ENCODE data around the gene TMC7.

The TMC7 gene

GRCh38 chr16:19110537-19111360 is 127.0 kb downstream of the TMC7 start:
- in situ Hi-C loops (cut with MboI; ENCODE audit: low sequenced_read_pairs), result no loop called here

DNA sequence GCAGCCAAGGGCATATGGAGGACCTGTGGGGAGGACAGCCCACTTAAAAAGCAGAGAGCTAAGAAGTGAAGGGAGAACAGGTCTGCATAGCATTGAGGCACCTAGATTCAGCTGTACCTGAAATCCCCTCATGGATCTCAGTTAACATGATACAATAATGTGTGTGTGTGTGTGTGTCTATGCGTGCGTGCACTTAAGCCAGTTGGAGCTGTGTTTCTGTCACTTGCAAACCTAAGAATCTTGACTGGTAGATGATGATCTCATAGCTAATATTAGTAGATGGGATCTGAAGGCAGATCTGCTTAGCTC is 128.3 kb downstream of the TMC7 start:
- in situ Hi-C loops (cut with MboI; ENCODE audit: low sequenced_read_pairs), result no loop called here
